NCI-H82 treated with DMSO at 0.1 percent for 48 hours (cell line): ENCODE data around the gene ANKRD28.
A peak's percentile ranks its signal among the peaks of the same experiment; 100 is the strongest.
"Not testable (repeated sequence)": the region's sequence is repeated elsewhere in the genome, so short reads cannot be mapped to it uniquely, and the experiment has no call there.

Experiments used
- DNase-seq: peaks from one replicate; lab custom pipeline; 2025; ENCODE audit not compliant: unreplicated experiment; lab: John Stamatoyannopoulos, UW

ANKRD28 gene

DNA sequence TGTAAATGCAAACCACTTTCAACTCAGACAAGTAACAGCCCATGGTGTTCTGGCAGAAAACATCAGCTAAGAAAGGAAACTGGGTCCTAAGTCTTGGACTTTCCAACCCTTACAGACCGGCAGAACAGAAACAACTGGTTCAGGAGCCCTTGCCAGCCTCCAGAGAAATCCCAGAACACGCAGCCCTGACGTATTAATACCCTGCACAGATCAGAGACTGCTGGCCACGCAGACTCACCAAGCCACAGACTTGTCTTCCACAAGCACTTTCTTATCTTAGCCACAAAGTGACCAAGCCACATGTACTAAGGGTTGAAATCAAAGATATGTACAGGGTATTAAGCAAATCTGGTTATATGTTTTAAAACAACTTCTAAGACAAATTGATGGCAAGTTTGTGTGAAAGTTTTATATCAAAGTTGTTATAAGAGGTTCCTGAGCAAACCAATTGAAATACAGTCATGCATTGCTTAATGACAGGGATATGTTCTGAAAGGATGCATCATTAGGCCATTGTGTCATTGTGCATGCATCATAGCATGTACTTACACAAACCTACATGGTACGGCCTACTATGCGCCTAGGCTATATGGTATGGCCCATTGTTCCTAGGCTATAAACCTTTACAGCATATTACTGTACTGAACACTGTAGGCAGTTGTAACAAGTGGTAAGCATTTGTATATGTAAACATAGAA lies 159.4 kb downstream of the ANKRD28 start:
- no peak for DNase-seq

DNA sequence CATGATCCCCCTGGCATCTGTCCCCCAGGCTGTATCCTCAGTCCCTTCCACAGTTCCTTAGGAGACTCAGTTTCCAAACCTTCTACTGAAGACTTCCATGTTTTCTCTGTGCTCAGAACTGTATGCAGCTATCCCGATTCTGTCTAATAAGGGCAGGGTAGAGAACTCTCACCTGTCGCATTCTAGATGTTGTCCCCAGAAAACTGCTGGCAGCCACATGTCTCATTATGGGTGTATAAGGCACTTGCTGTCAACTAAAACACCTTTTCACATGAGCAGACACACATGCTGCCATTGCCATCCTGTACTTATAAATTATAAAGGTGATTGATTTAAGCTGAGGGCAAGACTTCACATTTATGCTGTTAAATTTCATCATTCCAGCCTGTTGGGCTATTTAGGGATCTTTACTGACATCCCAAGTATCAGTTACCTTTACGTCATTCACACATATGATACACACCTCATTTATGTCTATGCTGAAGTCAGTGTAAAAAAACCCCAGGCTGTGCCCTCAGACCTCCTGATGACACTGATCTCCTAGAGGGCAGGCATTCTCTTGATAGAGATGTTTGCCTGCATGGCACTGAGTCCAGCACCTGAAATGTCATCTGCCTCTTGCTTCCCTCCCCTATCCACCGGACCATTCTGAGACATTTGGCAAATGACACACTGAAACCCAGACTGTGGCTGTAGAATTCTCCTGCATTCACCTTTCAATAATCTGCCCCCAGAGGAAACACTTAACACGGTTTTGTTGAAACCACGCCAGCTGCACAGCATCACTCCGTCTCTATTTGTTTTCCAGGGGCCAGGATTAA lies 160.4 kb downstream of the ANKRD28 start:
- no peak for DNase-seq

DNA sequence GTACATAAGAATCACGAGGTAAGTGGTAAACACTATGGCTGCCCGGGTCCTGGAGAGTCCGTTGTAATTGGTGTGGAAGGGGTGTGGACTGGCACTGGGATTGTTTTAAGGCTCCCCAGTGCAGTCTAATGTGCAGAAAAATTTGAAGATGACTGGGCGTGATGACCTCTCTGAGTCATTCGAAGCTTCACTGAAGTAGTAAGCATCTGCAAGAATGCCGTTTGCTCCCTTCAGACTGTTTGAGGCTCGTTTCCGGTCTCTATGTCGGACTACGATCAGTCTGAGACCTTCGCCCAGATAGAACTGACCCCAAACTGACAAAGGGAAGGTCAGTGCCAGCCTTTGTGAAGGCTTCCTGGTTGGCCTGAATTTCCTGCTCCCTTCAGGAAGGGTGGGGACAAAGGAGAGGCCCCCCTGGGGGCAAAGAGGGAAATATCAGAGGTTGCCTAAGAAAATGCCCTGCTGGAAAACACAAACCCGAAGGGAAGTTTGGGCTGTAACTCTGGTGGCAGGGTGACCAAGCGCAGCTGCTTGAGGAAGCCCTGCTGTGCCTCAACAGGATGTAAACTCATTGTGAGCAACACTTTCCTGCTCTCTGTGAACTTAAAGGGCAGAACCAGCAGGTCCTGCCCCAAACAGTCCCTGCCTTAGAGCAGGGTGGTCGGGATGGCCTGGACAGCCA lies 161.6 kb downstream of the ANKRD28 start:
- DNase-seq, result no peak

DNA sequence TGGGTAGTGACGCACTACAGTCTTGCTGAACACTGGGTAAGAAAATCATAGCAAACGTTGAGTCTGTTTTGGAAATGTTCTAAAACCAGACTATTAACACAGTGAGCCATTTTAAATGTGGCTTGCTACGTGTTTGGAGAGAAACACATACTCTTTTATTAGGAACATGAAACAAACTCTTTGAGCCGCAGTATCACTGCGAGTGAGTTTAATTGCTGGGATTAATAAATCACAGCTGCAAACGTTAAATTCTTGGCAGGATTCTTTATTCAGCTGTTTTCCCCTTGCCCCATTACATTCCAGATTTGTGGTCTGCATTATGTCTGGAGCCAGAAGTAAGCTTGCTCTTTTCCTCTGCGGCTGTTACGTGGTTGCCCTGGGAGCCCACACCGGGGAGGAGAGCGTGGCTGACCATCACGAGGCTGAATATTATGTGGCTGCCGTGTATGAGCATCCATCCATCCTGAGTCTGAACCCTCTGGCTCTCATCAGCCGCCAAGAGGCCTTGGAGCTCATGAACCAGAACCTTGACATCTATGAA lies 162.6 kb downstream of the ANKRD28 start:
- DNase-seq, result no peak

DNA sequence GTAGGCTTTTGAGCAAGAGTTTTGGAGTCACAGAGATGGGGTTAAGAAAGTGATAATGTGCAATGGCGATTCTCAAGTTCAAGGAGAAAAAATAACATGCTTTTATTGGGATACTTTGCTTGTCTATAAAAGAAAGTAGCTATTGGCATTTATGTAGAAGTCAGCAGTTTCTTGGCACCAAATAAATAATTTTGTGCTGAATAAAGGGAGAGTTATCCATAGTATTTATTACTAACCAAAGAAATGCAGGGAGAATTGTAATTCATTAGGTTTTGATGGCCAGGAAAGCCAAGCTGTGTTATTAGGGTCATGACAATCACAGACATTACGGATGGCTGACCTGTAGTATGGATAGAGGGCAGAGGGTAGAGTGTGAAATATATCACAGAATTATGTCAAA lies 163.1 kb downstream of the ANKRD28 start:
- DNase-seq, result no peak

DNA sequence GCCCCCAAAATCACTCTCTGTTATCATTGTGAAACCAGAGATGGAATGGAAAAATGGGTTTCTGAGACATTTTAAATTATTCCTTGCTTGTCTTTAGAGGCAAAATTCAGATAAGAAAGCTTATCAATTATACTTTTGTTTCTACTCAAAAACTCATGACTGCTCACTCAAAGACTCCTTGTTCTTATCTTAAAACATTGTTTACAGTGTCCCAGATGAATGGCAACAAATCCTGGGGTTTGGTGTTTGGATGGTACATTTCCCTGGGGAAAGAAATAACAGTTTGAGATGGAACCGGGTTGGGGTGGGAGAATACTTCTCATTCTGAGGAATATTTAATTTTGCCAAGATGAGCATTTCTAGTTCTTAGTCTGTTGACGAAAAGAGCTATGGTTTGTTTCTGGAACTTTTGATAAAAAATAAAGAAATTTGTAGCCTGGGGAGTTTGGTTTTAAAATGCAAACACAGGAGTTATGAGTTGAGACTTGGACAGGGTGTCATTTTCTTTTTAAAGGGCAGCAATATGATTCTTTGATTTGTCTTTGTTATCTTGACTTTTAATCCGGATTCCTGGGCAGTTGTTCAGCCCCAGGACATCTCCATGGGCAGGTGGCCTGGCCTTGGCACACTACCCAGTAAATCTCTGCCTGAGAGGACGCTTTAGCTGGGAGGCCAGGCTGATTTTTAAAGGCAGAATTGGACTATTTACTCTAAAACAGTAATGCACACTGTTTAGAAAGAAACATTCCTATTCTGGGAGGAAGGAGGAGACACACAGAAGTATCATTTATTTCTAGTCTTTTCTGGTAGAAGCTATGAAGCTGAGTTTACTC lies 163.8 kb downstream of the ANKRD28 start:
- no peak for DNase-seq

DNA sequence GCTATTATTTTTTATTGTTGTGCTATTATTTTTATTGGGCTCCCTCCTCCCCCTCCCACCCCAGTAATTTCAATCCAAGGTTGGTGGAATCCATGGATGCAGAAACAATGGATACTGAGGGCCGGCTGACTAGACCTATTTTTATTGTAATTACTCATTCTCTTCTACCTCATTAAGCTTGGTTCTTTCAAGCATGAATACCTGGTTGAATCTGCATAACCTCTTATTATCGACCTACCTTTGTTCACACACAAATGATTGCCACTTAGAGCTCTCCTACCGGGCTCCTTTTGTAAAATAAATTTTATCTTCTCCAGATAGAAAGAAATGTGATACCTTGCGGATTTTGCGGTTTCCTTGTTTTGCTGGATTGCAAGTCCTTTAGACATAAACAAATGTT lies 164.6 kb downstream of the ANKRD28 start:
- no peak for DNase-seq

DNA sequence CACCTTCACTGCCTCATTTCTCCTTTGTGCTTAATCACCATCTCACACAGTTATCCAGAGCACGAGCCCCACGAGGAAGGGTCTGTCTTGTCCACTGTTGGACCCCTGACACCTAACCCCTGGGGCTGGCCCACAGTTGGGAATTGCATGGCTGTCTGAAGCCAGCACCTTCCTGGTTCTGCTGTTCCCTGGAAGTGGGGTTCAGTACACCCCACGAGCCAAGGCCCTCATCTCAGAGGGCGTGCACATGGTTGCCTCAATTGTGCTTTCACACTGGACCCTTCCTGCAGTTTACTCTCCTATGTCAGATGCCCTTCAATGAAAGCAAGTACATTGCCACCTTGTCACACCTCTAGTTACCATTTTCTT lies 165.6 kb downstream of the ANKRD28 start:
- no peak for DNase-seq

DNA sequence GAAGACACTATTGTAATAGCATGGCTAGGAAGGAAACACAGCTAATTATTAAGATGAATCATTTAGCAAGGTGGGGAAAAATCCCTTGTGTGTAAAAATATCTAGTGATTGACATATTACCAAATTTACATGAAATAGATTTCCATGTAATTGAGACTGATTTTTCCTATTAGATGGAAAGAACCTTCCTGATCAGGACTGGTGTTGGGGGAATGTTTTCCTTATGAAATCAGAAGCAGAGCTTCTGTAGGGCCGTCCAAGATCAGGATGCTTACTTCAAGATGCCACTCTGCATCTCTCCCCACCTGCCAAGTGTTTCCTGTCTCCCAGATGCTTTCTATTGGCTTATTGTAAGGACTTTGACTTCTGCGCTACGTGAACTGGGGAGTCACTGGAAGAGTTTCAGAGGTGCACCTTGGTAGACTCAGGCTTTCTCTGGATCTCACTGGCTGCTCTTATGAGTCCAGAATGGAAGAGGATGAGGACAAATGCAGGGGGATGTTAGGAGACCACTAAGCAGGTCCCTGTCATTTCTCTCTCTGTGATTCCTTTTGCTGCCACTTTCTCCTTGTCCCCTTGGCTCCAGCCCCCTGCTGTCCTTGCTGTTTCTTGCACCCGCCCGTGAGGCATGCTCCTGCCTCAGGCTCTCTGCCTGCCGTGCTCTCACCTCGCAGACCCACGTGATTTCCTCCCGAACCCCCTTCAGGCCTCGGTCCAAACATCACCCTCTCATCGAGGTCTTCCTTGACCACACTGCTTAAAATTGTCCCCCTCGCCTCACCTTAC lies 166.2 kb downstream of the ANKRD28 start:
- no peak for DNase-seq

DNA sequence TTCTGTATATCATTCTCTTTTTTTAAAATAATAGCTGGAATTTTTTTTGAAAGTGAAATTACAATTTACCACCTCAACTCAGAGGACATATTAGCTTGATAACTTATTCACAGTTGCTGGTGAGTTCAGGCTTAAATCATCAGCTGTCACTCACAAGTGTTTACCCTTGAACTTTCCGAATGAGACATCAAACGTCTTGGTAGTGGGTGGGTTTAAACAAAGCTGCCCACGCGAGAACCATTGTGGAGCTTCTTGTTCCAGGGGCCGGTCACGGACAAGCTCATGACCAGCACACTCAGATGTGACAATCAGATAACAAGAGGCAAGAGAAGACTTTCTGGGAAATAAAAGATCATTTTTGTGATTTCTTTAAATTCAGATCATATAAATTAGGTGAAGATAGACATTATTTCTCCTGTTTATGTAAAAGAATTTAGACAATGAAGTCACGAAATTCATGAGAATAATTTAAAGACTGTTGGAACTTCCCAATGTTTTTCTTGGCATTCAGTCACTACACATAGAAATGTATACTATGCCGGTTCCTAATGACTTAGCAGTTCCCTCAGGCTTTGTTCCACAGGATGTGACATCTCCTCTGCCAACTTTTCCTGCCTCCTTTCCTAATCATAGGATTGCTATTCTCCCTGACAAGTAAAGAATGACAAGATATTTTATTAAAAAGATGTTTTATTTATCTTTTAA lies 167.0 kb downstream of the ANKRD28 start:
- DNase-seq, result no peak

DNA sequence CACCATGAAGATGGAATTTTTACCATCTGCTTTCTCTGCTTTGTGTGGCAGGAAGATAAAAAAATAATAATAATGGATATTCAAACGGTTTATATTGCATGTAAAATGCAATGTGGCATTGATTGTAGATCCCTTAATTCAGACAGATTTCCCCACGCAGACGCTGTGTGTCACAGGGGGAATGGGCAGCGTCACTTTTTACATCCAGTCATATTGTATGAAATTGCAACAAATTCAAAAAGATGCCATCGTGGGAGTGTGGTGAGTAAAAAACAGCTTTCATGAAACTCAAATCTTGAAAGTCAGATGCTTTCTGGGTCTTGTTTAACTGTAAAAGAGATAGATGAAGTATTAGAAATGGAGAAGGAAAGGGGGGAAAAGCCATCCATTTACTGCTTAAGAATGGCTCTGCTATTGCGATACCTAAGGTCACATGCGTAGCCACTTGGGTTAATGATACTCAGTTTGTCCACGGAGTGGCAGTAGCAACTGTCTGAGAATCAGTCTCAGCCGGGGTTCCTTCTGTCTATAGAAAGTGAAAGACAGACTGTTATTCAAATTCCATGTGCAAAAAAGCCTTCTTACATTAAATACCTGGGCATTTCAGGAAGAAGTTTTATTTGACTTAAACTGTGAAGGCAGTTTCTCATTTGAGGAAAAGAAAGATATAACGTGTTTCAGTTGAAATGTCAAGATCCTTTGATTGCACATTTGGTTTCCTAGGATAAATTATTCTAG lies 167.8 kb downstream of the ANKRD28 start:
- peak; percentile 1 for DNase-seq

DNA sequence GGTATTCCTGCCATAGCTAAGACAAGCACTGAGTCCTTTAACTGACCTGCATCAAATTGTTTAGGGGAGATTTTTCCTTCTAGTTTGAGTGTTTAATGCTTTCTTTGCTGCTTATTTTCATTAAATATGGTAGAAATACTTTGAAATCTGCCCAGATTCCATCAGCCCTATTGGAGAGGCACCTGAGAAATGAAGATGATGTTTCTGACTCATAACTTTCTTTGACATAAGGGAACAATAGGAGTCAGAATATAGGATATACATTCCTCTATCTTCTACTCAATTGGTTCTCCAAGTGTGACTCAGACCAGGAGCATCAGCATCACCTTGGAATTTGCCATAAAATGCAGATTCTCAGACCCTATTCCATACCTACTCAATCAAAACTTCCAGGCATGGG lies 168.8 kb downstream of the ANKRD28 start:
- no peak for DNase-seq

DNA sequence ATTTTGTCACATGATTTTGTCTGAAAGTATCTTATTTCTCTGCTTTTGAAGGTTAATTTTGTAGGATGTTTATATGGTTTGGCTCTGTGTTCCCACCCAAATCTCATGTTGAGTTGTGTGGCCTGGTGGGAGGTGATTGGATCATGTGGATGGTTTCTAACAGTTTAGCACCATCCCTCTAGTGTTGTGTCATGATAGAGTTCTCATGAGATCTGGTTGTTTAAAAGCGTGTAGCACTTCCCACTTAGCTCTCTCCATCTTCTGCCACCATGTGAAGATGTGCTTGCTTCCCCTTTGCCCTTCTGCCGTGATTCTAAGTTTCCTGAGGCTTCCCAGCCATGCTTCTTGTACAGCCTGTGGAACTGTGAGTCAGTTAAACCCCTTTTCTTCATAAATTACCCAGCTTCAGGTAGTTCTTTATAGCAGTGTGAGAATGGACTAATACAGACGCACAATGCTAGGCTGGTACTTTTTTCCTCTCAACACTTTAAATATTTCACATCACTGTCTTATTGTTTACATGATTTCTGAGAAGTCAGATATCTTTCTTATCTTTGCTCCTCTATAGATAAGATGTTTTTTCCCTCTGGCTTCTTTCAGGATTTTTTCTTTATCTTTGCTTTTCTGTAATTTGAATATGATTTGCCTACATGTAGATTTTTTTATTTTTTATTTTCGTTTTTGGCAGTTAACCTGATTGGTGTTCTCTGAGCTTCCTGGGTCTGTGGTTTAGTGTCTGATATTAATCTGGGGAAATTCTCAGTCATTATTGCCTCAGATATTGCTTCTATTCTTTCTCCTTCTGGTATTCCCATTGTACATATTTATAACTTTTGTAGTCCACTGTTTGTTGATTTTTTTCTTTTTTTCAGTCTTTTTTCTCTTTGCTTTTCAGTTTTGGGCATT lies 174.0 kb downstream of the ANKRD28 start:
- no peak for DNase-seq

DNA sequence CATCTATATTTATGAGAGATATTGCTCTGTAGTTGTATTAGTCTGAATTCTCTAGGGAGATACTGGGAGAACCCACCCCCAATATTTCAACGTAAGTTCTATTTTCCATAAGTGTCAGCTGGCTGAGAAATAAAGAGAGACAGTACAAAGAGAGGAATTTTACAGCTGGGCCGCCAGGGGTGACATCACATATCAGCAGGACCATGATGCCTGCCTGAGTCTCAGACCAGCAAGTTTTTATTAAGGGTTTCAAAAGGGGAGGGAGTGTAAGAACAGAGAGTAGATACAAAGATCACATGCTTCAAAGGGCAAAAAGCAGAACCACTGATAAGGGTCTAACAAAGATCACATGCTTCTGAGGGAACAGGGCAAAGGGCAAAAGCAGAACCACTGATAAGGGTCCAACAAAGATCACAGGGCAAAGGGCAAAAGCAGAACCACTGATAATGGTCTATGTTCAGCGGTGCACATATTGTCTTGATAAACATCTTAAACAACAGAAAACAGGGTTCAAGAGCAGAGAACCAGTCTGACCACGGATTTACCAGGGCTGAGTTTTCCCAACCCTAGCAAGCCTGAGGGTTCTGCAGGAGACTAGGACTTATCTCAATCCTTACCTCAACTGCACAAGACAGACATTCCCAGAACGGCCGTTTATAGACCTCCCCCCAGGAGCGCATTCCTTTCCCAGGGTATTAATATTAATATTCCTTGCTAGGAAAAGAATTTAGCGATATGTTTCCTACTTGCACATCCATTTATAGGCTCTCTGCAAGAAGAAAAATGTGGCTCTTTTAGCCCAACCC lies 177.9 kb downstream of the ANKRD28 start:
- not testable (repeated sequence) for DNase-seq
